Retinal pigment epithelial cell (primary cell): ENCODE measurements around the gene CELA3A.
A peak's percentile ranks its signal among the peaks of the same experiment; 100 is the strongest.
"Not testable (repeated sequence)": the region's sequence is repeated elsewhere in the genome, so short reads cannot be mapped to it uniquely, and the experiment has no call there.

ENCODE experiments used
- DNase-seq: peaks from one replicate; pipeline ENCODE4 v3.0.0-alpha.2; 2010; ENCODE audit warnings: low read depth
- H3K4me3 ChIP-seq: 2 replicates; pipeline ENCODE4 v1.5.1; 2011; ENCODE audit warnings: mild to moderate bottlenecking, low read length, control low read depth, moderate library complexity
- CTCF ChIP-seq: conservative IDR thresholded peaks from 2 replicates; pipeline ENCODE4 v1.5.1; 2011; ENCODE audit warnings: low read depth, low read length, control low read depth, inconsistent platforms

CELA3A gene

GRCh38 chr1:21961799-21962198, 39.7 kb upstream of the CELA3A start:
- no peak for DNase-seq
- no peak overlapping the region for H3K4me3 ChIP-seq
- no peak for TF ChIP-seq CTCF

GRCh38 chr1:21963477-21964217, 37.8 kb upstream of the CELA3A start:
- peak; percentile 89 for TF ChIP-seq CTCF
- H3K4me3 ChIP-seq: no peak overlapping the region
- DNase-seq: no peak

- no peak for DNase-seq
- H3K4me3 ChIP-seq: no peak overlapping the region
- no peak for TF ChIP-seq CTCF
These were observed 35.0 kb upstream of the CELA3A start for GRCh38 chr1:21966247-21967000.

- not testable (repeated sequence) for DNase-seq, H3K4me3 ChIP-seq
These were observed 34.2 kb upstream of the CELA3A start for GRCh38 chr1:21967216-21967615.

- not testable (repeated sequence) for DNase-seq, H3K4me3 ChIP-seq
These were observed 32.4 kb upstream of the CELA3A start for GRCh38 chr1:21969066-21969465.

- not testable (repeated sequence) for DNase-seq, H3K4me3 ChIP-seq
These were observed 30.9 kb upstream of the CELA3A start for GRCh38 chr1:21970523-21970922.

- not testable (repeated sequence) for H3K4me3 ChIP-seq, DNase-seq
These were observed 28.4 kb upstream of the CELA3A start for GRCh38 chr1:21972973-21973441.

GRCh38 chr1:21973948-21974347, 27.5 kb upstream of the CELA3A start:
- H3K4me3 ChIP-seq, DNase-seq: not testable (repeated sequence)

- H3K4me3 ChIP-seq: not testable (repeated sequence)
These were observed 26.8 kb upstream of the CELA3A start for GRCh38 chr1:21974699-21975098.

GRCh38 chr1:21975296-21975695, 26.2 kb upstream of the CELA3A start:
- not testable (repeated sequence) for H3K4me3 ChIP-seq, DNase-seq

More at GRCh38 chr1:21974699-21975098, 26.8 kb upstream of the CELA3A start:
- not testable (repeated sequence) for DNase-seq

GRCh38 chr1:21976703-21977239, 24.7 kb upstream of the CELA3A start, which contains the start of gene CELA3B:
TSS of gene CELA3B (plus strand) at chr1:21977022. CDS start at chr1:21977040, 18 bp downstream.
- not testable (repeated sequence) for H3K4me3 ChIP-seq, DNase-seq

- not testable (repeated sequence) for DNase-seq, H3K4me3 ChIP-seq
These were observed 23.2 kb upstream of the CELA3A start for GRCh38 chr1:21978209-21978608.

GRCh38 chr1:21980515-21981220, 20.8 kb upstream of the CELA3A start:
- not testable (repeated sequence) for DNase-seq, H3K4me3 ChIP-seq

GRCh38 chr1:21981253-21981652, 20.2 kb upstream of the CELA3A start:
- H3K4me3 ChIP-seq, DNase-seq: not testable (repeated sequence)

- H3K4me3 ChIP-seq, DNase-seq: not testable (repeated sequence)
These were observed 19.3 kb upstream of the CELA3A start for GRCh38 chr1:21982122-21982521.
